Esophagus (tissue), 2 donors: ENCODE data around the gene NGRN. TPM values are rescaled to one million over a fixed set of nuclear protein-coding genes. Genes with fewer than 3 reads are reported as not detected.

ENCODE experiments used
- H3K27ac ChIP-seq, 2 donors: one replicate each; pipeline ENCODE4 v1.5.1; 2013; ENCODE audit warnings: low read depth in 2 of 2, mild to moderate bottlenecking in 2 of 2, inconsistent platforms in 1 of 2, low read length in 1 of 2, moderate library complexity in 1 of 2
- H3K27me3 ChIP-seq, 2 donors: one replicate each; pipeline ENCODE4 v1.6.1; 2013; ENCODE audit warnings: low read length in 2 of 2, control low read depth in 1 of 2, mild to moderate bottlenecking in 1 of 2; ENCODE audit not compliant: insufficient read depth in 2 of 2, control insufficient read depth in 1 of 2
- H3K36me3 ChIP-seq, 2 donors: one replicate each; pipeline ENCODE4 v1.6.1; 2013; ENCODE audit warnings: low read length in 1 of 2; ENCODE audit not compliant: control insufficient read depth in 2 of 2, insufficient read depth in 2 of 2
- H3K4me1 ChIP-seq, 2 donors: one replicate each; pipeline ENCODE4 v1.6.1; 2013; ENCODE audit warnings: low read length in 1 of 2; ENCODE audit not compliant: control insufficient read depth in 2 of 2, insufficient read depth in 2 of 2
- H3K4me3 ChIP-seq, 2 donors: one replicate each; pipeline ENCODE4 v1.5.1; 2013; ENCODE audit warnings: low read length in 2 of 2, mild to moderate bottlenecking in 2 of 2, low read depth in 1 of 2, moderate library complexity in 1 of 2
- H3K9me3 ChIP-seq, 2 donors: one replicate each; pipeline ENCODE4 v1.6.1; 2013; ENCODE audit warnings: mild to moderate bottlenecking in 2 of 2, low read depth in 1 of 2, low read length in 1 of 2, moderate library complexity in 1 of 2; ENCODE audit not compliant: control insufficient read depth in 2 of 2, insufficient read depth in 1 of 2
- WGBS, 2 donors: extraction: QIAGEN DNeasy Blood & Tissue Kit; methylation state at CpG; one replicate each; pipeline ENCODE4 v1.1.7; 2013; 5-methylcytosine and 5-hydroxymethylcytosine counted together
- polyA plus RNA-seq, 2 donors: library from polyadenylated mRNA; stranded (reverse); fragments of 200-250 nt; gene quantifications; one replicate each; pipeline ENCODE4 v1.2.3, GENCODE V29; 2013
- donor health status: healthy with polysubstance abuse.
- donor health status: Bipolar disorder and iron deficiency.

NGRN gene
- polyA plus RNA-seq, 2 donors: 25.7 to 36.6 TPM

- Histone ChIP-seq H3K27me3 (no peaks in the 10 kb centered on the region), H3K9me3 (no peaks in the 10 kb centered on the region), H3K36me3 (no peaks in the 10 kb centered on the region), H3K4me3 (no peak overlapping the region), H3K4me1 (peaks cover 2 to 6% of the 10 kb centered on the region in 2 donors), H3K27ac (no peak overlapping the region)
- 75 to 82% methylated on average over 3 of the region's 3 CpGs for WGBS, 2 donors
Measured at GRCh38 chr15:90305932-90306331, 40.5 kb downstream of the NGRN start.

- H3K4me3 ChIP-seq: no peak overlapping the region
- H3K9me3 ChIP-seq: no peaks in the 10 kb centered on the region
- no peaks in the 10 kb centered on the region for H3K4me1 ChIP-seq
- 52 to 59% methylated on average over 6 of the region's 6 CpGs for WGBS, 2 donors
- H3K27ac ChIP-seq: no peak overlapping the region
- no peaks in the 10 kb centered on the region for H3K36me3 ChIP-seq
- no peaks in the 10 kb centered on the region for H3K27me3 ChIP-seq
Measured at GRCh38 chr15:90306560-90306959, 41.1 kb downstream of the NGRN start.

GRCh38 chr15:90307661-90308060 lies 42.2 kb downstream of the NGRN start:
- H3K9me3 ChIP-seq: no peaks in the 10 kb centered on the region
- H3K4me1 ChIP-seq: no peaks in the 10 kb centered on the region
- no peak overlapping the region for H3K27ac ChIP-seq
- no peaks in the 10 kb centered on the region for H3K36me3 ChIP-seq
- WGBS, 2 donors: 80 to 86% methylated on average over 2 of the region's 2 CpGs
- no peaks in the 10 kb centered on the region for H3K27me3 ChIP-seq
- H3K4me3 ChIP-seq: no peak overlapping the region

GRCh38 chr15:90309020-90309419 lies 43.5 kb downstream of the NGRN start:
- Histone ChIP-seq H3K27ac (no peak overlapping the region), H3K9me3 (no peaks in the 10 kb centered on the region), H3K4me3 (no peak overlapping the region), H3K4me1 (no peaks in the 10 kb centered on the region), H3K36me3 (no peaks in the 10 kb centered on the region), H3K27me3 (no peaks in the 10 kb centered on the region)
- 94 to 97% methylated on average over 4 of the region's 4 CpGs for WGBS, 2 donors

GRCh38 chr15:90315278-90315982 lies 50.0 kb downstream of the NGRN start:
- H3K4me3 ChIP-seq: no peak overlapping the region
- 31 to 37% methylated on average over 3 to 5 of the region's 5 CpGs for WGBS, 2 donors
- H3K27ac ChIP-seq: peak overlapping the region; percentile 94
- no peaks in the 10 kb centered on the region for H3K9me3 ChIP-seq
- H3K27me3 ChIP-seq: no peaks in the 10 kb centered on the region
- no peaks in the 10 kb centered on the region for H3K36me3 ChIP-seq
- H3K4me1 ChIP-seq: no peaks in the 10 kb centered on the region

GRCh38 chr15:90316139-90316538 lies 50.7 kb downstream of the NGRN start:
- H3K27ac ChIP-seq: peak overlapping the region; percentile 42 to 94
- 33 to 39% methylated on average over 4 of the region's 4 CpGs for WGBS, 2 donors
- no peaks in the 10 kb centered on the region for H3K27me3 ChIP-seq
- H3K36me3 ChIP-seq: no peaks in the 10 kb centered on the region
- no peaks in the 10 kb centered on the region for H3K4me1 ChIP-seq
- no peaks in the 10 kb centered on the region for H3K9me3 ChIP-seq
- H3K4me3 ChIP-seq: no peak overlapping the region

GRCh38 chr15:90318591-90318990 lies 53.1 kb downstream of the NGRN start:
- Histone ChIP-seq H3K27me3 (no peaks in the 10 kb centered on the region), H3K9me3 (no peaks in the 10 kb centered on the region), H3K36me3 (no peaks in the 10 kb centered on the region), H3K4me3 (no peak overlapping the region), H3K4me1 (no peaks in the 10 kb centered on the region), H3K27ac (no peak overlapping the region)
- 73 to 80% methylated on average over 4 of the region's 4 CpGs for WGBS, 2 donors

GRCh38 chr15:90320062-90320884 lies 54.8 kb downstream of the NGRN start:
- 8 to 14% methylated on average over 17 of the region's 17 CpGs for WGBS, 2 donors
- Histone ChIP-seq H3K36me3 (no peaks in the 10 kb centered on the region), H3K9me3 (no peaks in the 10 kb centered on the region), H3K27ac (peak overlapping the region; percentile 63 to 82), H3K4me3 (peak overlapping the region in 1 of 2 donors; percentile 26), H3K4me1 (no peaks in the 10 kb centered on the region), H3K27me3 (no peaks in the 10 kb centered on the region)

- H3K27me3 ChIP-seq: no peaks in the 10 kb centered on the region
- WGBS, 2 donors: 54 to 56% methylated on average over 1 of the region's 1 CpG
- no peaks in the 10 kb centered on the region for H3K9me3 ChIP-seq
- H3K4me1 ChIP-seq: no peaks in the 10 kb centered on the region
- no peaks in the 10 kb centered on the region for H3K36me3 ChIP-seq
- H3K27ac ChIP-seq: no peak overlapping the region
- no peak overlapping the region for H3K4me3 ChIP-seq
Measured at GRCh38 chr15:90320885-90321278, 55.4 kb downstream of the NGRN start.
